ENCODE data around the gene SMYD2.

The SMYD2 gene

GRCh38 chr1:214303141-214303930, 22.4 kb downstream of the SMYD2 start:
- DNase-seq: no peak

- DNase-seq: no peak
Observed at GRCh38 chr1:214305164-214305751, 24.3 kb downstream of the SMYD2 start.

GRCh38 chr1:214306269-214306668, 25.3 kb downstream of the SMYD2 start:
- DNase-seq: no peak

GRCh38 chr1:214310010-214310409, 29.1 kb downstream of the SMYD2 start:
- no peak for DNase-seq

GRCh38 chr1:214310777-214311690, 30.1 kb downstream of the SMYD2 start:
- DNase-seq: no peak

- no peak for DNase-seq
Observed at GRCh38 chr1:214312530-214313051, 31.6 kb downstream of the SMYD2 start.

GRCh38 chr1:214314178-214314843, 33.4 kb downstream of the SMYD2 start:
- DNase-seq: no peak

- DNase-seq: no peak
Observed at GRCh38 chr1:214316593-214316992, 35.6 kb downstream of the SMYD2 start.

GRCh38 chr1:214317300-214317699, 36.3 kb downstream of the SMYD2 start:
- no peak for DNase-seq

GRCh38 chr1:214317734-214318133, 36.8 kb downstream of the SMYD2 start:
- no peak for DNase-seq

GRCh38 chr1:214318356-214318755, 37.4 kb downstream of the SMYD2 start:
- no peak for DNase-seq

GRCh38 chr1:214318956-214319736, 38.2 kb downstream of the SMYD2 start:
- DNase-seq: no peak

- DNase-seq: no peak
Observed at GRCh38 chr1:214319938-214320337, 39.0 kb downstream of the SMYD2 start.

- no peak for DNase-seq
Observed at GRCh38 chr1:214321705-214322453, 40.9 kb downstream of the SMYD2 start.

- DNase-seq: no peak
Observed at GRCh38 chr1:214324896-214325800, 44.2 kb downstream of the SMYD2 start.

GRCh38 chr1:214326406-214326805, 45.4 kb downstream of the SMYD2 start:
- DNase-seq: no peak

GRCh38 chr1:214327514-214327913, 46.6 kb downstream of the SMYD2 start:
- no peak for DNase-seq

GRCh38 chr1:214328770-214329469, 48.0 kb downstream of the SMYD2 start:
- DNase-seq: no peak

GRCh38 chr1:214329470-214330220, 48.7 kb downstream of the SMYD2 start:
- DNase-seq: no peak
